AG08395 (cell line): Measurements from ENCODE around the gene DIDO1.
A peak's percentile ranks its signal among the peaks of the same experiment; 100 is the strongest.

ENCODE experiments used
- DNase-seq: peaks from one replicate; pipeline ENCODE4 v3.0.0; 2012; ENCODE audit warnings: mixed read lengths, low spot score

DIDO1 gene

GRCh38 chr20:62894261-62894660 is 32.0 kb downstream of the DIDO1 start:
- DNase-seq = no peak

- DNase-seq = no peak
Observed at GRCh38 chr20:62893700-62894099, 32.6 kb downstream of the DIDO1 start.

- DNase-seq = no peak
Observed at GRCh38 chr20:62892348-62893304, 33.7 kb downstream of the DIDO1 start.

- DNase-seq = no peak
Observed at GRCh38 chr20:62891111-62891510, 35.2 kb downstream of the DIDO1 start.

- DNase-seq = no peak
Observed at GRCh38 chr20:62890444-62890843, 35.9 kb downstream of the DIDO1 start.

GRCh38 chr20:62889871-62890270 is 36.4 kb downstream of the DIDO1 start:
- no peak for DNase-seq

GRCh38 chr20:62889411-62889810 is 36.9 kb downstream of the DIDO1 start:
- DNase-seq = no peak

GRCh38 chr20:62888910-62889309 is 37.4 kb downstream of the DIDO1 start:
- no peak for DNase-seq

GRCh38 chr20:62888406-62888805 is 37.9 kb downstream of the DIDO1 start:
- no peak for DNase-seq

- no peak for DNase-seq
Observed at GRCh38 chr20:62887860-62888239, 38.5 kb downstream of the DIDO1 start.

GRCh38 chr20:62887152-62887859 is 39.0 kb downstream of the DIDO1 start:
- peak; percentile 48 for DNase-seq

GRCh38 chr20:62886709-62887058 is 39.6 kb downstream of the DIDO1 start:
- DNase-seq = no peak

- no peak for DNase-seq
Observed at GRCh38 chr20:62885896-62886708, 40.2 kb downstream of the DIDO1 start.

- DNase-seq = no peak
Observed at GRCh38 chr20:62885046-62885895, 41.0 kb downstream of the DIDO1 start.

GRCh38 chr20:62884556-62884955 is 41.7 kb downstream of the DIDO1 start:
- no peak for DNase-seq

GRCh38 chr20:62882426-62882825 is 43.9 kb downstream of the DIDO1 start:
- DNase-seq = no peak

- DNase-seq = no peak
Observed at GRCh38 chr20:62881662-62882395, 44.5 kb downstream of the DIDO1 start.

- no peak for DNase-seq
Observed at GRCh38 chr20:62880935-62881661, 45.2 kb downstream of the DIDO1 start.

- no peak for DNase-seq
Observed at GRCh38 chr20:62880147-62880934, 46.0 kb downstream of the DIDO1 start.
